Measurements from ENCODE around the gene RNF215.

RNF215 gene

GRCh38 chr22:30397656-30398635 lies 10.7 kb upstream of the RNF215 start:
- FAIRE-seq = no peak
- DNase-seq (ENCODE audit: insufficient read length, low spot score) = no peak

GRCh38 chr22:30396871-30397655 lies 9.9 kb upstream of the RNF215 start, which contains the start of gene SEC14L2:
TSS of gene SEC14L2 (plus strand) at chr22:30397018. CDS start at chr22:30397117, 99 bp downstream.
- DNase-seq (ENCODE audit: insufficient read length, low spot score) (no peak), FAIRE-seq (peak; percentile 48)

- FAIRE-seq = no peak
- no peak for DNase-seq (ENCODE audit: insufficient read length, low spot score)
These were observed 6.7 kb upstream of the RNF215 start for GRCh38 chr22:30393885-30394284.

- FAIRE-seq (no peak), DNase-seq (ENCODE audit: insufficient read length, low spot score) (no peak)
These were observed 6.1 kb upstream of the RNF215 start for GRCh38 chr22:30393322-30393680.

- FAIRE-seq (peak; percentile 37), DNase-seq (ENCODE audit: insufficient read length, low spot score) (peak; percentile 44)
These were observed 5.6 kb upstream of the RNF215 start for GRCh38 chr22:30392661-30393321.

- FAIRE-seq = peak; percentile 95
- peak; percentile 76 for DNase-seq (ENCODE audit: insufficient read length, low spot score)
These were observed 3.9 kb upstream of the RNF215 start for GRCh38 chr22:30390974-30391691.

GRCh38 chr22:30386608-30386959 lies 627 bp downstream of the RNF215 start:
- DNase-seq (ENCODE audit: insufficient read length, low spot score) = no peak
- FAIRE-seq = no peak

- no peak for FAIRE-seq
- DNase-seq (ENCODE audit: insufficient read length, low spot score) = no peak
These were observed 1.3 kb downstream of the RNF215 start for GRCh38 chr22:30385942-30386341.

- FAIRE-seq = no peak
These were observed 4.2 kb downstream of the RNF215 start for GRCh38 chr22:30383061-30383460.

GRCh38 chr22:30382340-30382739 lies 4.9 kb downstream of the RNF215 start:
- DNase-seq (ENCODE audit: insufficient read length, low spot score) = no peak
- no peak for FAIRE-seq

More at GRCh38 chr22:30383061-30383460, 4.2 kb downstream of the RNF215 start:
- no peak for DNase-seq (ENCODE audit: insufficient read length, low spot score)

GRCh38 chr22:30381264-30381663 lies 5.9 kb downstream of the RNF215 start:
- FAIRE-seq = no peak
- DNase-seq (ENCODE audit: insufficient read length, low spot score) = no peak

- no peak for DNase-seq (ENCODE audit: insufficient read length, low spot score)
- no peak for FAIRE-seq
These were observed 7.2 kb downstream of the RNF215 start for GRCh38 chr22:30380011-30380410.

- no peak for FAIRE-seq
- no peak for DNase-seq (ENCODE audit: insufficient read length, low spot score)
These were observed 11.8 kb downstream of the RNF215 start for GRCh38 chr22:30375312-30375849.

- FAIRE-seq (no peak), DNase-seq (ENCODE audit: insufficient read length, low spot score) (no peak)
These were observed 13.6 kb downstream of the RNF215 start for GRCh38 chr22:30373331-30374325.

- DNase-seq (ENCODE audit: insufficient read length, low spot score) = no peak
- no peak for FAIRE-seq
These were observed 14.3 kb downstream of the RNF215 start for GRCh38 chr22:30372915-30373314.

- FAIRE-seq = no peak
These were observed 15.2 kb downstream of the RNF215 start for GRCh38 chr22:30371981-30372380.

GRCh38 chr22:30371321-30371720 lies 15.9 kb downstream of the RNF215 start:
- FAIRE-seq (no peak), DNase-seq (ENCODE audit: insufficient read length, low spot score) (no peak)

More at GRCh38 chr22:30371981-30372380, 15.2 kb downstream of the RNF215 start:
- no peak for DNase-seq (ENCODE audit: insufficient read length, low spot score)

- DNase-seq (ENCODE audit: insufficient read length, low spot score) = no peak
- FAIRE-seq = no peak
These were observed 16.5 kb downstream of the RNF215 start for GRCh38 chr22:30370641-30371230.
